PC-9 (cell line): ENCODE measurements around the gene LRRC43. TPM values are rescaled to one million over a fixed set of nuclear protein-coding genes. Genes with fewer than 3 reads are reported as not detected.
A peak's percentile ranks its signal among the peaks of the same experiment; 100 is the strongest.

Source experiments
- BruUV-seq: library from RNA; stranded (reverse); fragments of 400-500 nt; replicated peaks from 2 replicates; lab custom pipeline; 2021; lab: Mats Ljungman, UMichigan
- CTCF ChIA-PET: fragments of 300-600 bp; sonication (Branson Sonifier 250); formaldehyde crosslinking; loops from one replicate; lab custom pipeline; 2022; ENCODE audit warnings: antibody characterized with exemption; lab: Charles Lee
- POLR2A ChIA-PET: fragments of 300-600 bp; sonication (Branson Sonifier 250); formaldehyde crosslinking; loops from one replicate; lab custom pipeline; 2022; ENCODE audit warnings: antibody characterized with exemption; ENCODE audit not compliant: unreplicated experiment; lab: Charles Lee
- DNase-seq, 2 experiments: peaks; one replicate each; pipeline versions ENCODE4 v3.0.0 to v3.0.0-alpha.2; 2015 to 2022; ENCODE audit warnings: mixed read lengths in 1 of 2
- H2AFZ ChIP-seq: fragments of 200-600 bp; sonication (generic); 2 replicates; pipeline ENCODE4 v1.8.1; 2017; ENCODE audit warnings: antibody characterized with exemption
- H3F3A ChIP-seq: fragments of 200-600 bp; sonication (generic); 2 replicates; pipeline ENCODE4 v1.8.1; 2017; ENCODE audit warnings: antibody characterized with exemption, mild to moderate bottlenecking, low read depth; ENCODE audit not compliant: insufficient read depth
- H3K27ac ChIP-seq: fragments of 200-600 bp; sonication (generic); 2 replicates; pipeline ENCODE4 v1.6.1; 2016; ENCODE audit warnings: mixed run types
- H3K27me3 ChIP-seq: fragments of 200-600 bp; sonication (generic); 2 replicates; pipeline ENCODE4 v1.6.1; 2016; ENCODE audit warnings: low read depth, mixed run types; ENCODE audit not compliant: insufficient read depth
- H3K36me3 ChIP-seq: fragments of 200-600 bp; sonication (generic); 2 replicates; pipeline ENCODE4 v1.6.1; 2016; ENCODE audit warnings: low read depth, mixed run types
- H3K4me1 ChIP-seq: fragments of 200-600 bp; sonication (generic); replicated peaks from 2 replicates; pipeline ENCODE4 v1.6.1; 2016; ENCODE audit warnings: mixed run types; ENCODE audit not compliant: insufficient read depth
- H3K4me2 ChIP-seq: fragments of 200-600 bp; sonication (generic); 2 replicates; pipeline ENCODE4 v1.6.1; 2017; ENCODE audit warnings: mixed run types
- H3K4me3 ChIP-seq: fragments of 200-600 bp; sonication (generic); 2 replicates; pipeline ENCODE4 v1.6.1; 2016; ENCODE audit warnings: mixed run types
- H3K79me2 ChIP-seq: fragments of 200-600 bp; sonication (generic); 2 replicates; pipeline ENCODE4 v1.6.1; 2017; ENCODE audit warnings: low read depth, mixed run types
- H3K9me2 ChIP-seq: fragments of 200-600 bp; sonication (generic); 2 replicates; pipeline ENCODE4 v1.8.1; 2017; ENCODE audit warnings: mild to moderate bottlenecking; ENCODE audit not compliant: insufficient read depth
- H3K9me3 ChIP-seq: fragments of 200-600 bp; sonication (generic); 2 replicates; pipeline ENCODE4 v1.8.1; 2016; ENCODE audit warnings: low read depth; ENCODE audit not compliant: insufficient read depth
- H4K20me1 ChIP-seq: fragments of 200-600 bp; sonication (generic); 2 replicates; pipeline ENCODE4 v1.8.1; 2017; ENCODE audit not compliant: insufficient read depth
- EZH2 ChIP-seq: fragments of 200-600 bp; sonication (generic); IDR thresholded peaks from 2 replicates; pipeline ENCODE4 v1.8.0; 2017; ENCODE audit warnings: antibody characterized with exemption, low read depth
- intact Hi-C: fragments of 100-400 bp; cut with micrococcal nuclease; formaldehyde crosslinking; loops from one replicate; pipeline ENCODE4 v1.10.0; 2022; ENCODE audit not compliant: unreplicated experiment
- total RNA-seq: library from RNA; stranded (reverse); gene quantifications from 2 replicates; pipeline ENCODE4 v1.2.3, GENCODE V29; 2021
- TF ChIP-seq, protein P1 (sequence below): fragments of 200-600 bp; sonication (generic); conservative IDR thresholded peaks from 2 replicates; pipeline ENCODE4 v1.6.1; 2017; ENCODE audit warnings: mixed run types, antibody characterized with exemption, mild to moderate bottlenecking, moderate library complexity

LRRC43 gene
- total RNA-seq, 1 experiment from 2014 or later = 0.39 TPM

DNA sequence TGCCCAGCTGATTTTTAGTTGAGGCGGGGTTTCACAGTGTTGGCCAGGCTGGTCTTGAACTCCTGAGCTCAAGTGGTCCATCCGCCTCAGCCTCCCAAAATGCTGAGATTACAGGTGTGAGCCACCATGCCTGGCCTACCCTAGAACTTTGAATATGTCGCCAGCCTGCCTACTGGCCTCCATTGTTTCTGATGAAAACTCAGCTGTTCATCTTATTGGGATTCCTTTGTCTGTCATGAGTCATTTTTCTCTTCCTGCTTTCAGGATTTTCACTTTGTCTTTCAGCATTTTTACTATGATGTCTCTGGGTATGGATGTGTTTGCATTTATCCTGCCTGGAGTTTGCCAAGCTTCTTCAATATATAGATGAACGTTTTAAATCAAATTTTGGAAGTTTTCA lies 12.5 kb downstream of the LRRC43 start:
- no peaks in the 10 kb centered on the region for H3K79me2 ChIP-seq
- intact Hi-C loops = no loop called here

DNA sequence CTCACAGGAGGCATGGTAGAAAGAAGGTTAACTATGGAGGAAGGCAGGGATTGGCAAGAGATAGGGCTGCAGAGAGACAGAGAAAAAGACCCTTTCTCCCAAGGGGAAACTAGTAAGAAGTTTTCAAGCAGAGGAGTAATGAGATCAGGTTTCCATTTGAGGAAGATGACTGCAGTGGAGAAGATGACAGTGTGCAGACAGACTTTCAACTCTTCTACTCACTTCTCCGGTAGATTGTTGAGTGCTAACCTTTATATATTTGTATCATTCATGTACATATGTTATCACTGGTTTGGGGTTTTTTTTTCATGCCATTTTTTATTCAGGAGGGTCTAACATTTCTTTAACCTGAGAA lies 14.7 kb downstream of the LRRC43 start:
- Histone ChIP-seq H4K20me1 (no peaks in the 10 kb centered on the region), H3K9me3 (peaks cover 5% of the 10 kb centered on the region; the same call in 1 of the 2 replicates), H3K79me2 (no peaks in the 10 kb centered on the region), H2AFZ (no peak overlapping the region), H3K27me3 (no peaks in the 10 kb centered on the region), H3F3A (no peaks in the 10 kb centered on the region), H3K36me3 (no peaks in the 10 kb centered on the region), H3K4me3 (no peak overlapping the region), H3K9me2 (no peaks in the 10 kb centered on the region), H3K4me2 (peak overlapping the region; percentile 51; the same call in 1 of the 2 replicates), H3K4me1 (peaks cover 6% of the 10 kb centered on the region), H3K27ac (no peak overlapping the region)
- intact Hi-C loops = no loop called here
- CTCF ChIA-PET = no interaction called here
- DNase-seq = no peak
- TF ChIP-seq, protein P1, sequence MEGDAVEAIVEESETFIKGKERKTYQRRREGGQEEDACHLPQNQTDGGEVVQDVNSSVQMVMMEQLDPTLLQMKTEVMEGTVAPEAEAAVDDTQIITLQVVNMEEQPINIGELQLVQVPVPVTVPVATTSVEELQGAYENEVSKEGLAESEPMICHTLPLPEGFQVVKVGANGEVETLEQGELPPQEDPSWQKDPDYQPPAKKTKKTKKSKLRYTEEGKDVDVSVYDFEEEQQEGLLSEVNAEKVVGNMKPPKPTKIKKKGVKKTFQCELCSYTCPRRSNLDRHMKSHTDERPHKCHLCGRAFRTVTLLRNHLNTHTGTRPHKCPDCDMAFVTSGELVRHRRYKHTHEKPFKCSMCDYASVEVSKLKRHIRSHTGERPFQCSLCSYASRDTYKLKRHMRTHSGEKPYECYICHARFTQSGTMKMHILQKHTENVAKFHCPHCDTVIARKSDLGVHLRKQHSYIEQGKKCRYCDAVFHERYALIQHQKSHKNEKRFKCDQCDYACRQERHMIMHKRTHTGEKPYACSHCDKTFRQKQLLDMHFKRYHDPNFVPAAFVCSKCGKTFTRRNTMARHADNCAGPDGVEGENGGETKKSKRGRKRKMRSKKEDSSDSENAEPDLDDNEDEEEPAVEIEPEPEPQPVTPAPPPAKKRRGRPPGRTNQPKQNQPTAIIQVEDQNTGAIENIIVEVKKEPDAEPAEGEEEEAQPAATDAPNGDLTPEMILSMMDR = no peak
- TF ChIP-seq EZH2 = no peak
- POLR2A ChIA-PET = no interaction called here
- no TSS peak for BruUV-seq

More for the DNA sequence above, 12.5 kb downstream of the LRRC43 start:
- no peaks in the 10 kb centered on the region for H3K9me2 ChIP-seq
- H3K9me3 ChIP-seq = peaks cover 5% of the 10 kb centered on the region; the same call in 1 of the 2 replicates
- POLR2A ChIA-PET = no interaction called here
- H4K20me1 ChIP-seq = no peaks in the 10 kb centered on the region
- H3K4me3 ChIP-seq = no peak overlapping the region
- H3K36me3 ChIP-seq = no peaks in the 10 kb centered on the region
- CTCF ChIA-PET = no interaction called here
- TF ChIP-seq, protein P1 = no peak
- no peak for TF ChIP-seq EZH2
- no TSS peak for BruUV-seq
- H3F3A ChIP-seq = no peaks in the 10 kb centered on the region
- no peak overlapping the region for H3K4me2 ChIP-seq
- DNase-seq = no peak
- no peak overlapping the region for H2AFZ ChIP-seq
- H3K27me3 ChIP-seq = no peaks in the 10 kb centered on the region
- no peak overlapping the region for H3K27ac ChIP-seq
- H3K4me1 ChIP-seq = peaks cover 6% of the 10 kb centered on the region

DNA sequence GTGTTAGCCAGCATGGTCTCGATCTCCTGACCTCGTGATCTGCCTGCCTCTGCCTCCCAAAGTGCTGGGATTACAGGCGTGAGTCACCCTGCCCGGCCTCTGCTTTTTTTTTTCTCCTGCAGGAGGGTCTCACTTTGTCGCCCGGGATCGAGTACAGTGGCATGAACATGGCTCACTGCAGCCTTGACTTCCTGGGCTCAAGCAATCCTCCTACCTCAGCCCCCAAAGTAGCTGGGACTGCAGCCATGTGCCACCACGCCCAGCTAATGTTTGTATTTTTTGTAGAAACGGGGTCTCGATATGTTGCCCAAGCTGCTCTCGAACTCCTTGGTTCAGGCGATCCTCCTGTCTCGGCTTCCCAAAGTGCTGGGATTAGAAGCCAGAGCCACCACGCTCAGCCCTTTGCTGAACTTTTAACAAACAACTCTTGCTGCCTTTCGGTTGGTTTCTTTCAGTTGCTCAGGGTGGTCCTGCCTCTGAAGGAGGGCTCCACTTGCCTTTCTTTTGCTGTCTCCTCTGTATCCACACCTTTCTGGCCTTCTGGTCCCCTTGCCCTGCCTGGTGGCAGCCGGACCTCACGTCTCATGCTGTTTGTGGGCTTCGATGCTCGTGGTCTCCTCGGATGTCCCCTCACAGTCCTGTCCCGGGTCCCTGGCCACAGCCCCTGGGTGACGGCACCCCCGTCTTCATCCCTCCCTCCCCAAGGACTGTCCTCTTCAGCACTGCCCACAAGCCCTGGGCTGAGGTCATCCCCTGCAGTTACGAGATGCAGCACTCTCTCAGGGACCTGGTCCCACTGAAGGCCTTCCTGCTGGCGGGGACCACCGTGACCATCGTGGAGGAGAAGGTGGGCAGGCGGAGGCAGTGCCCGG lies 16.8 kb downstream of the LRRC43 start:
- Histone ChIP-seq H3K79me2 (no peaks in the 10 kb centered on the region), H4K20me1 (no peaks in the 10 kb centered on the region), H3K4me3 (no peak overlapping the region), H3K9me2 (no peaks in the 10 kb centered on the region), H3K4me2 (no peak overlapping the region), H3K4me1 (peaks cover 12% of the 10 kb centered on the region), H3K27ac (no peak overlapping the region), H3K27me3 (no peaks in the 10 kb centered on the region), H3K9me3 (peaks cover 4% of the 10 kb centered on the region; the same call in 1 of the 2 replicates), H3K36me3 (no peaks in the 10 kb centered on the region), H2AFZ (no peak overlapping the region), H3F3A (peaks cover 3% of the 10 kb centered on the region; the same call in 1 of the 2 replicates)
- CTCF ChIA-PET = no interaction called here
- intact Hi-C loops = loop anchor here (2.0 kb wide), 1 partner anchor 69 kb away; no protein-coding TSS in a partner anchor
- TF ChIP-seq, protein P1 = no peak
- no peak for TF ChIP-seq EZH2
- DNase-seq = no peak
- POLR2A ChIA-PET = interaction anchor here (0.6 kb wide), 1 partner anchor 73 kb away, joined by 3 read pairs; no protein-coding TSS in a partner anchor
- BruUV-seq = no TSS peak
